ENCODE results near the gene ADGRV1.

ADGRV1 gene

GRCh38 chr5:91150636-91151035 lies 592.0 kb downstream of the ADGRV1 start:
- H3K9me3 ChIP-seq (ENCODE audit: control insufficient read depth, insufficient read depth, low read depth, low read length), result no peaks in the 10 kb centered on the region
- no peak overlapping the region for H3K4me3 ChIP-seq (ENCODE audit: low read depth, low read length)
- no peak overlapping the region for H3K27ac ChIP-seq (ENCODE audit: extremely low read depth, low read depth, low read length)
- H3K36me3 ChIP-seq (ENCODE audit: control insufficient read depth in 2 of 2, insufficient read depth in 1 of 2, low read length in 2 of 2), result no peaks in the 10 kb centered on the region; a peak in 1 of 3 replicates
- TF ChIP-seq ZNF248 (tag by site-specific recombination; IDR thresholded peaks at IDR 0.05), result no peak
- TF ChIP-seq ZBTB11 (tag by site-specific recombination; conservative IDR thresholded peaks at IDR 0.05; ENCODE audit: low read depth), result no peak
- no peak for TF ChIP-seq ZBTB44 (tag by site-specific recombination; IDR thresholded peaks at IDR 0.05)
- no peak for TF ChIP-seq WT1 (tag by site-specific recombination; IDR thresholded peaks at IDR 0.05)
- TF ChIP-seq ZSCAN23 (tag by site-specific recombination; IDR thresholded peaks at IDR 0.05), result no peak
- TF ChIP-seq KLF7 (tag by site-specific recombination; IDR thresholded peaks at IDR 0.05; ENCODE audit: borderline replicate concordance), result no peak
- no peak for TF ChIP-seq ZBTB26 (tag by site-specific recombination; optimal IDR thresholded peaks at IDR 0.05)
- TF ChIP-seq ZNF391 (tag by site-specific recombination; IDR thresholded peaks at IDR 0.05; ENCODE audit: borderline replicate concordance, low read depth), result no peak
- TF ChIP-seq ZFP41 (tag by site-specific recombination; IDR thresholded peaks at IDR 0.05; ENCODE audit: borderline replicate concordance), result no peak
- TF ChIP-seq EGR2 (tag by site-specific recombination; IDR thresholded peaks at IDR 0.05; ENCODE audit: low read depth), result no peak
- no peak for TF ChIP-seq ZNF280D (tag by site-specific recombination; IDR thresholded peaks at IDR 0.05)
- TF ChIP-seq ZNF548 (tag by site-specific recombination; IDR thresholded peaks at IDR 0.05), result no peak
- no peak for TF ChIP-seq ZNF140 (tag by site-specific recombination; IDR thresholded peaks at IDR 0.05)
- no peak for TF ChIP-seq ZNF701 (tag by site-specific recombination; IDR thresholded peaks at IDR 0.05)
- ChIA-PET POLR2A (no interaction called here), CTCF (no interaction called here)
- H3K4me1 ChIP-seq (ENCODE audit: control insufficient read depth, insufficient read depth, low read length), result peaks cover under 1% of the 10 kb centered on the region; the same call in 1 of the 2 replicates

- ChIA-PET CTCF (interaction anchor here (0.6 to 0.7 kb wide), 2 partner anchors 43 to 48 kb away, joined by 3 read pairs; no protein-coding TSS in a partner anchor), POLR2A (no interaction called here)
- TF ChIP-seq ZSCAN30 (tag by site-specific recombination; IDR thresholded peaks at IDR 0.05) (no peak), PRDM6 (tag by site-specific recombination; IDR thresholded peaks at IDR 0.05) (no peak), AEBP2 (tag by site-specific recombination; IDR thresholded peaks at IDR 0.05; ENCODE audit: borderline replicate concordance) (no peak), KLF17 (tag by site-specific recombination; IDR thresholded peaks at IDR 0.05) (no peak), ZNF514 (tag by site-specific recombination; IDR thresholded peaks at IDR 0.05) (no peak), ZNF843 (tag by site-specific recombination; IDR thresholded peaks at IDR 0.05) (no peak), ZBTB20 (tag by site-specific recombination; IDR thresholded peaks at IDR 0.05) (no peak), KLF9 (tag by site-specific recombination; IDR thresholded peaks at IDR 0.05; ENCODE audit: low read depth) (no peak)
Measured at GRCh38 chr5:91151947-91152346, 593.4 kb downstream of the ADGRV1 start.

More at GRCh38 chr5:91151947-91152346, 593.4 kb downstream of the ADGRV1 start:
- Histone ChIP-seq H3K27ac (ENCODE audit: extremely low read depth, low read depth, low read length) (no peak overlapping the region), H3K9me3 (ENCODE audit: control insufficient read depth, insufficient read depth, low read depth, low read length) (no peaks in the 10 kb centered on the region), H3K36me3 (ENCODE audit: control insufficient read depth in 2 of 2, insufficient read depth in 1 of 2, low read length in 2 of 2) (no peaks in the 10 kb centered on the region; a peak in 1 of 3 replicates), H3K4me3 (ENCODE audit: low read depth, low read length) (no peak overlapping the region), H3K4me1 (ENCODE audit: control insufficient read depth, insufficient read depth, low read length) (no peaks in the 10 kb centered on the region)
